GM20431 (cell line): ENCODE measurements around the gene ADAMTS2.
"Not testable (repeated sequence)": the region's sequence is repeated elsewhere in the genome, so short reads cannot be mapped to it uniquely, and the experiment has no call there.

ENCODE experiments used
- in situ Hi-C: fragments of 300-500 bp; cut with MseI, MboI; formaldehyde crosslinking; loops from one replicate; pipeline ENCODE4 v1.15.0; 2020; ENCODE audit warnings: low sequenced_read_pairs; ENCODE audit not compliant: unreplicated experiment

ADAMTS2 gene

GRCh38 chr5:179287071-179287470, 58.2 kb downstream of the ADAMTS2 start:
- in situ Hi-C loops: no loop called here

DNA sequence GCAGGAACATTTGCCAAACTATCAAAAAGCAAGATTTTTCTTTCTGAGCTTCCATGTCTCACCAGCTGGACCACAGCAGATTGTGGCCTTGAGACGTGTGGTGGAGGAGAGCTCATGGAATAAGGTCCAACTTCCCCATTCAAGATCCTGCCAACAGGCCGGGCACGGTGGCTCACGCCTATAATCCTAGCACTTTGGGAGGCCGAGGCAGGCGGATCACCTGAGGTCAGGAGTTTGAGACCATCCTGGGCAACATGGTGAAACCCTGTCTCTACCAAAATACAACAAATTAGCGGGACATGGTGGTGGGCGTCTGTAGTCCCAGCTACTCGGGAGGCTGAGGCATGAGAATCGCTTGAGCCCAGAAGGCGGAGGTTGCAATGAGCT, 59.5 kb downstream of the ADAMTS2 start:
- in situ Hi-C loops: not testable (repeated sequence)

DNA sequence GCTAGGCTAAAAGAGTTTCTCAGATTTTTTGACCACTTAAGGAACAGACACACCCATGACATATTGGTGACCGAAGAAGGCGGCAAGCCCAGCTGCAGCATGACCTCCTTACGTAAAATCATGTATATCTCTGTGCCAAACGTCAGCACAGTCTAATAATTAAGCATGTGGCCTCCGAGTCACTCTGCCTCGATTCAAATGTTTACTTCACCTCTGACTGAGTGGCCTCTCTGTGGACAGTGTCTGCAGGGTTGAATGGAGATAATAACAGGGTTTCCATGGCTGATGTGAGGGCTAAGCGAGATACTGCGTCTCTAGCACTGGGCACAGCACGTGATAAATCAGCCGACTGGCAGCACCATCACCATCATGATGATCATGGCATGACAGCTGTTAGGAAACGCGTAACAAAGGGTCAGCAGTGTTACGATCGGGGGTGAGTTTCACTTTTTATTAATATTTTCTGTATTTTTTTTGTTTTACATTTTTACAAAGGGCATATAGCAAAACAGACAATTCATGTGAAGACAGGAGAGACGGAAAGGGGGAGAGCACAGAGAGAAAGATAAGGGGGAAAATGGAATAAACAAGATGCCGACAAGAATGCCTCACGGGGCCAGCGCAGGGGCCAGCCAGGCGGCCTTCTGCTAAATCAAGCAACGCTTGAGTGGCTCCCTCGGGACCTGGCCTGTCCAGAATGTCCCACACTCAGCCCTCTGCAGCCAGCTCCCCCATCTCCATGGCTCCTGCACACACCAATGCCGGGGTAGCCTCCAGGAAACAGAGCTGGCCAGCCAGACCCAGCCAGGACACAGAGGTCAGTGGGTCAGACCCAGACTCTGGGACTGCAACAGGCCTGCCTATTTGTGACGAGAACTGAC, 60.3 kb downstream of the ADAMTS2 start:
- in situ Hi-C loops: no loop called here

- in situ Hi-C loops: not testable (repeated sequence)
These were observed 61.4 kb downstream of the ADAMTS2 start for GRCh38 chr5:179283908-179284307.

GRCh38 chr5:179281694-179282093, 63.6 kb downstream of the ADAMTS2 start:
- in situ Hi-C loops: no loop called here

DNA sequence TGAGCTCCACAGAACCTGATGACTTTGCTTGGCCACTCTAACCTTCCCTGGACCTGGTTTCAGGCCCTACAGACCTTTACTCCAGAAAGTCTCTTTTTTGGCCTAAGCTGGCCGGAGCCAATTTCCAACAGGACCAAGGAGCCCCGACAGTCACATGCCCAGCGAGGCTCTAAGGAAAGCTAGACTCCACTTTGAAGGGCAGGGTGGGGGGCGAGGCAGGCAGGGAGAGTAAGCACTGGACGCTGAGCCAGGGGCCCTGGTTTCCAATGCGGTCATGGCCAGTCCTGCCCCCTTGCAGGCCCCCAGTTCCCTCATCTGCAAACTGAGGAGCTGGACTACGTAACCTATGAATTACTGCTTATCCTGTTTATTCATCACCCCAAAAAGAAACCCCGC, 65.2 kb downstream of the ADAMTS2 start:
- in situ Hi-C loops: no loop called here

DNA sequence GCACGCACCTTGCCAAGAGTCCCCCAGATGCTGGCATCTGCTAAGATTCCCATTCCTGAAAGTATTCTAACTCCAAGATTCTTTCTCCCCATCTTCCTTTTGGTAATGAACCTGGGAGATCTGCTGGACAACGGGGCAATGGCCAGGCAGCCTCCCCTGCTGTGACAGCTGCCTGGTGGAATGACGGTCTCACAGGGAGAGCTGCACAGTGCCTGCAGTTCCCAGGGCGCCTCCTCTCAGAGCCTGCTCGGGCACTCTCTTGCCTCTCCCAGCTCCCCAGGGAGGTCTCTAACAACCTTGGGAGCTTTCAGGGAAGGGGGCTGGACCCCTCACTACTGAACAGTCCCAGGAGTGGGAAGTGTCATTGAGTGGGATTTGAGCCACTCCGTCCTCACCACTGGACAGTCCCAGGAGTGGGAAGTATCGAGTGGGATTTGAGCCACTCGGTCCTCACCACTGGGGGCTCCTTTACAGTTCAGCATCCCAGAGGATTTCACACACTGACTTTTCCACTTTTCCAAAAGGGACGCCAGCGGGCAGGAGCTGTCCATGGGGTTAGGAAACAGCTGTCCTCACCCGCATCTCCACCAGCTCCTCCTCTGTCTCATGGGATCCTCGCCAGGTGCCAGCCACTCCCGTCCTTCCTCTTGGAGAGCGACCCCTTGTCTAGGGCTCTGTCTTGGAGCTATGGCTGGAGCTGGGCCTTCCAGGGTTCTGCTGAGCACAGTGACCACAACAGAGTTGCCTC, 65.7 kb downstream of the ADAMTS2 start:
- in situ Hi-C loops: no loop called here

- in situ Hi-C loops: no loop called here
These were observed 66.7 kb downstream of the ADAMTS2 start for GRCh38 chr5:179278546-179278945.

DNA sequence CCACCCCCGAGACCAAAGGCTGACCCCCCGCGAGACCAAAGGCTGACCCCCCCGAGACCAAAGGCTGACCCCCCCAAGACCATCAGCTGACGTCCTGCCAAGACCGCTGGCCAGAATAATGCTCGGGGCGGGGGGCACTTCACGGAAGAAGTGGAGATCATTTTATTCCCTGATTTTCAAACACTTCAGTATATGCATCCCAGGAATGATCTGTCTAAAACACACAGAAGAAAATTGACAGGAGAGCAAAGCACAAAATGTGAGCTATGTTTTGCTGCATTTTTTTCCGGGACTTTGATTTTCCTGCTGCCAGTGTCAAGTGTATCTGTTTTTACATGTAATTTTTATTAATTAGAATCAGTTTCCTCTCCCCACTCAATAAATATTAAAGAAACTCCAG, 67.1 kb downstream of the ADAMTS2 start:
- in situ Hi-C loops: no loop called here

GRCh38 chr5:179276838-179277395, 68.3 kb downstream of the ADAMTS2 start:
- in situ Hi-C loops: no loop called here

DNA sequence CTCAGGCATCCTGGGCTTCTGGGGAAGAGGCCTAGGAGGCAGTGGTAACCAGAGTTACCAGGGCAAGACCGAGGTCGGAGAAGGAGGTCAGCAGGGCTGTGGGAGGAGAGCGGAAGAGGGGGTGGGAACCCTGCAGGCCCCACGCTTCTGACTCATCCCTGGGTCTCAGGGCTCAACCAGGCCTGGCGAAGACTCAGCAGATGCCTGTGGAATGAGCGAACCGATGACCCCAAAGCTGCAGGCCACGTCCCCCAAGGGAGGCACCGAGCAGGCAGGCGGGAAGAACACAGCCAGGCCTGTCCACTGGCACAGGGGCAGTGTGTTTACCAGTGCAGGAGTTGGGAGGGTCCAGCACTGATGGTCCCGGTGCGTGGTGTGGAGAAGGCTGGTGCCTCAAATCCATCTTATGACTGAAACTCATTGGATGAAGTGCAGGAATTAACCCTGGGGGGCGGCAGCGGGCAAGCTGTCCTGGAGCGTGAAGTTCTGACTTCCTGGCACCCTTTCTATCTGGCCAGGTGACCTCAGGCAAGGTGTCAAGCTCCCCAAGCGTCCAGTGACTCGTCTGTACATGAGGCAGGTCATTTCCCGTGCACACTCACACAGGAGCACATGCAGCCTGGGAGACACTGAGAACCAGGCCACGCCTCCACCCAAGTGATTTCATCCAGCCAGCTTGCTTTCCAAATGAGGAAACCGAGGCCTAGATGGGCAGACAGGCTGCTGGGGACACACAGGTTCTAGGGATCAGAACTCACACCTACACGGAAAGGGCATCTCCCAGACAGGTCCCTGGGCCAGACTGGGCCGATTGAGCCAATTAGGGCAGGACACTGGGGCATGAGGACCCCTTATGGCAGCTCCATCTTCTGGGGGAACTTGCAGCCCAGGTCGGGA, 69.1 kb downstream of the ADAMTS2 start:
- in situ Hi-C loops: no loop called here

GRCh38 chr5:179275381-179275878, 69.8 kb downstream of the ADAMTS2 start:
- in situ Hi-C loops: no loop called here

DNA sequence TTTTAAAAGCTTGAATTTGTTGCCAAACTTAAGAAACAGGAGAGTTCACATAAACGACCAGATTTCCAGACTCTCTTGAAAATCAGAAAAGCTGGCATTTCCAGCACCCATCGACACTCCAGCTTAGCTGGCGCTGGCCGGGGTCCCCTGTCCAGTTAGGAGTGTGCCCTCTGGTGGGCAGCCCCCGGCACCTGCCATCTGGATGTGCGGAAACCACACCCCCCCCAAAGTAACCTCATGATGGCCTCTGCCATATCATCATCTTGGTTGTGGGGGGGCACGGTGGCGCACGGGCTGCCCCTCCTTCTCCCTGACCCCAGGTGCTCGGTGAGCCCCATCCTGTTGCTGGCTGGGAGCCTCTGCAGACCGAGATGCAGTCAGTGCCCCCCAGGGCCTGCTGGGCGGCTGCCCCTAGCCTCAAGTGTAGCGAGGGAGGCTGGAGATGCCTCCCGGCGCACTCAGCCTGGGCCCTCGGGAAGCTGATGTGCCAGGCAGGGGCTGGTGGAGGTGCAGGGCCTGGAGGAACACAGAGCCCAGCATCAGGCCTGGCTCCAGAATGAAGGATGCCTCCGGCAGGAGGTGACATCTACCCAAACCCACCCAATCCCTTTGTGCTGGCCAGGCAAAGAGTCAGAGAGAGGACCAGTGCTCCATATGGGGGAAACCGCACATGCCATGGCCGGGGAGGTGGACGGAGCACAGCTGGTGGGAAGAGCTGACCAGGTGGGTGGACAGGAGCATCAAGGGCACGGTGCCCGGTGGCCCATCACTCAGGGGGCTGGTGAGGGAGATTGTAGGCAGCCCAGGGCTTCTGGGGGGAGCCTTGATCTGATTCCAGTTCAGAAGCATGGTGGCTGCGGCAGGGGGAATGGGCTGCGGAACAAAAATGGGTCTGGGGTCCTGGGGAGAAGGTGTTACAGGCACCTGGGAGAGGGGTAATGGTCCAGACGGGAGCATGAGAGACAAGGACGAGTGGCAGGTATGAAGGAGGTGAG, 70.6 kb downstream of the ADAMTS2 start:
- in situ Hi-C loops: no loop called here

DNA sequence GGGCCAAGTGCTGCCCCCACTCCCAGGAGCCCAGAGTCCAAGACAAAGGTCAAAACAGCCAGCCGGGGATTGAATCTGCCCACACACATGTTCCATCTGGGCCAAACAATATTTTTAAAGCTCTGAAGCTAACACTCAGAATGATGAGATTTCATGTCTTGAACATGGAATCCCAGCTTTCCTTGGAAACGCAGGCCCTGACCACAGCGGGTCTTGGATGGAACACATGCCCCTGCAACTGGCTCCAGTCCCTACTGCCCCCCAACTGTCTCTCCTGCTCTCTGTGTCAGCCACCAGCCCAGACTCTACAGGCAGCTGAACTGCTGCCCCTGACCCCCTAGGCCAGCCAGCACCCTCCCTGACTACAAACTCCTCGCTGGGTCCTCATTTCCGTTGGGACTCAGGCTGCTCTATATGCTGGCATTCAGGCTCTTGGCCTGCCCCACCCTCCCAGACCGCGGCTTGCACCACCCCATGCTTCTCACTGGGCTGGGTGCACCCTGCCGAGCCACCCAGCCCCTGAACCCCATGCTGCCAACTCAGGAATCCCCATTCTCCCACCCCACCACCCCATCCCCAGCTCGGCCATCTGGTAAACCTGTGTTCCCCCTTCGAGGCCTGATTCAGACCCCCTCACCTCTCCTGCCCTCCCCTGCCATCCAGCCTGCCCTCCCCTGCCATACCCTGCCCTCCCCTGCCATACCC, 71.7 kb downstream of the ADAMTS2 start:
- in situ Hi-C loops: no loop called here

- in situ Hi-C loops: no loop called here
These were observed 72.2 kb downstream of the ADAMTS2 start for GRCh38 chr5:179273073-179273435.

DNA sequence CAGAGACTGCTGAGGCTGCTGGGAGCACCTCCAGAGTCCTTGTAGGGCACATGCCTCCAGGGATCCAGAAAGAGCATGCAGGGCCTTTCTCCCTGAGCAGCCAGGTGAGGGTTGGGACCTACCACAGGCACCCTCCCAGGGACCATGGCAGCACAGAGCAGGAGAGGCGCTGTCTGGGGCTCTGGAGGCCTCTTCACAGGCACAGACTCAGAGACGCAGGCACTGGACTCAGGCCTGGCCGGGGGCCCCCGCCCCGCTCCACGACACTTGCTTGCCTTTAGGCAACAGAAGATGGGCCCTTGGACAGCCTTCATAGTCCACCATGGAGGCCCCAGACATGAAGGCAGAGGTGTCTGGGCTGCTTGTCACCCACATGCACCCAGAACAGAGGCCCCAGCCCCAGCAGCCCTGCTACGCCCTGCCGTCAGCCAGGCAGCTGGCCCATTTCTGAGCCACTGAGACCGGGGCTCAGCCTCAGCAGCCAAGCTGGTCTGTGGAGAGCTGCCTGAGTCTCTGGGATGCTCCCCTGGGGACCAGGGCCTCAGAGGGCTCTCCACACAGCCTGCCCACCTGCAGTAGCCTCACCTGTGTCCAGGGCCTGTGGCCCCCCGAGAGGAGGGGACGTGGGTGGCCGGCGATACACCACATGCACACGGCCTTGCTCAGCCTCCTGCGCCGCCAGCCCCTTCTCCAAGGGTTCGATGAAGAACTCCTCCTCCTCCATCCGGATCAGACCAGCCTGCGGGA, 72.8 kb downstream of the ADAMTS2 start:
- in situ Hi-C loops: no loop called here

DNA sequence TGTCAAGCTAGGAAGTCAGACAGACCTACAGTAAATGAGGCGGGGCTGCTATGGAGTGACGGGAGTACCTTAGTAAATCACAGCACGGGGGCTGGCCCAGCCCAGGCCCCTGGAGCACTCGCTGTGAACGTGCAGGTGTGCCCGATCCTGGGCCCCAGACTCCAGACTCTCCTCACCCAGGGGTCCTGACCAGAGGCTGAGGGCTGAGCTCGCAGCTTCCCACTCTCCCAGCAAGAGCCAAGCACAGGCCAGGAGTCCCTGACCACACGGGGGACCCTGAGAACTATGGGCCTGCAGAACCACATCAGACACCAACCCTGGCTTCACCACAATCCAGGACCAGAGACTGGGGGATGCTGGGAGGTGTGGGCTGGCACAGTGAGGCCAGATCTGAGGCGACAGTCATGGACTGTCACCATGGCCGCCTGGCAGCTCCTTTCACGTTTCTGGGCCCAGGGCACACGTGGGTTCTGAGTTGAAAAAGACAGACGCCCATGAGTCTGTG, 73.4 kb downstream of the ADAMTS2 start:
- in situ Hi-C loops: no loop called here

DNA sequence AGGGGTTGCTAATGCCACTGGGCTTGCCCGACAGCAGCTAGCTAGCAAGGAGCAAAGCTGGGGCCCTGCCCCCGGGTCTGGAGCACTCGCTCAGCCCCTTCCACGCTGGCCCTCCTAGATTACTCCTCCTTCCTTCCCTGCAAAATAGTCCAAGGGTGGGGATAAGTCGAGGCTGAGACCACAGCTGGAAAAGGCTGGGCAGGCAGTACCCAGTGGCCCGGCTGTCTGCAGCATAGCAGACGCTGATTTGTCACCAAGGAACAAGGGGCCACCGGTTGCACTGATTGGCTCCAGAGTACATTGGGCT, 73.9 kb downstream of the ADAMTS2 start:
- in situ Hi-C loops: no loop called here
